Epithelial cell of proximal tubule (primary cell): ENCODE data around the gene AREL1. TPM values are rescaled to one million over a fixed set of nuclear protein-coding genes. Genes with fewer than 3 reads are reported as not detected.

Source experiments
- DNase-seq: peaks from one replicate; pipeline ENCODE4 v3.0.0-alpha.2; 2011; ENCODE audit warnings: low read depth
- H3K4me3 ChIP-seq: 2 replicates; pipeline ENCODE4 v1.5.1; 2011; ENCODE audit warnings: low read depth, mild to moderate bottlenecking, low read length
- total RNA-seq: library from RNA; depleted of rRNA; stranded (reverse); fragments of >200 nt; gene quantifications from 2 replicates; pipeline ENCODE4 v1.2.3, GENCODE V29; 2015
- TF ChIP-seq, protein P1 (sequence below): conservative IDR thresholded peaks from 2 replicates; pipeline ENCODE4 v1.5.1; 2012; ENCODE audit warnings: low read depth, mild to moderate bottlenecking, low read length

AREL1 gene
- total RNA-seq, 1 donor from 2014 or later, result 35.7 TPM

DNA sequence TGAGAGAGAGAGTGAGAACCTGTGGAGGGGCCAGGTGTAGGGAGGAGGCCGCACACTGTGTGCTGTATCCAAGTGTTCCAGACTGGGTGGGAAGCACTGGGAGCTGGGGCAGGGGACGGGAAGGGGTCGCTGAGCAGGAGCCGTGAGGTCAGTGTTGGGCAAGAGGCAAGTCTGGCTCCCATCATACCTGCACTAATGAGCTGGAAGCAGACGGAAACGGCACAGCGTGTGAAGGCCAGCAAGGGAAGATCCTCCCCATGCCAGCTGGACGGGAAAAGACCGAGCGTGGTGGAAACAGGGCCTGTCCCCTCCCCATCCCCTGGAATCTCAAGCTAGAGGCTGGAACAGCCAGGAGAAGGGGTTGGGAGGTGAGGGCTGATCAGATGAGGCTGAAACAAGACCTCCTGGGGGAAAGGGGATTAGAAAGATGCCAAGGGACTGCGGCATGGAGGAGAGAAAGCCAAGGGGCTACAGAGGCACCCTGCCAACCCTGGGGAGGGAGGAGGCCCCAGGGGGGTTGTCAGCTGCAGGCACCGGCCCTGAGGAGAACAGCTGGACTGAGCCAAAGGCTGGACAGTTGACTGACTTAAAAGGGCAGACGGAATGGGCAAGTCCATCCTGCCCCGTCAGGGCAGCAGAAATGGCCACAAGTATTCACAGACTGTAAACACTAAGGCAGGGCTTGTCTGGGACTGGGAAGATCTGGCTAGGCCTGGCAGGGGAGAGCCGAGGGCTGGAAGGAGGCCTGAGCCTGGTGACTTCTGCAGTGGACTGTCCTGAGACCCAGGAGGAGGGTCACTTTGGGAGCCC lies 81.8 kb downstream of the AREL1 start:
- no peak for DNase-seq
- H3K4me3 ChIP-seq, result no peak overlapping the region
- TF ChIP-seq, protein P1, sequence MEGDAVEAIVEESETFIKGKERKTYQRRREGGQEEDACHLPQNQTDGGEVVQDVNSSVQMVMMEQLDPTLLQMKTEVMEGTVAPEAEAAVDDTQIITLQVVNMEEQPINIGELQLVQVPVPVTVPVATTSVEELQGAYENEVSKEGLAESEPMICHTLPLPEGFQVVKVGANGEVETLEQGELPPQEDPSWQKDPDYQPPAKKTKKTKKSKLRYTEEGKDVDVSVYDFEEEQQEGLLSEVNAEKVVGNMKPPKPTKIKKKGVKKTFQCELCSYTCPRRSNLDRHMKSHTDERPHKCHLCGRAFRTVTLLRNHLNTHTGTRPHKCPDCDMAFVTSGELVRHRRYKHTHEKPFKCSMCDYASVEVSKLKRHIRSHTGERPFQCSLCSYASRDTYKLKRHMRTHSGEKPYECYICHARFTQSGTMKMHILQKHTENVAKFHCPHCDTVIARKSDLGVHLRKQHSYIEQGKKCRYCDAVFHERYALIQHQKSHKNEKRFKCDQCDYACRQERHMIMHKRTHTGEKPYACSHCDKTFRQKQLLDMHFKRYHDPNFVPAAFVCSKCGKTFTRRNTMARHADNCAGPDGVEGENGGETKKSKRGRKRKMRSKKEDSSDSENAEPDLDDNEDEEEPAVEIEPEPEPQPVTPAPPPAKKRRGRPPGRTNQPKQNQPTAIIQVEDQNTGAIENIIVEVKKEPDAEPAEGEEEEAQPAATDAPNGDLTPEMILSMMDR, result no peak

- no peak for DNase-seq
- TF ChIP-seq, protein P1, result no peak
- no peak overlapping the region for H3K4me3 ChIP-seq
Measured at GRCh38 chr14:74628418-74628817, 84.5 kb downstream of the AREL1 start.

DNA sequence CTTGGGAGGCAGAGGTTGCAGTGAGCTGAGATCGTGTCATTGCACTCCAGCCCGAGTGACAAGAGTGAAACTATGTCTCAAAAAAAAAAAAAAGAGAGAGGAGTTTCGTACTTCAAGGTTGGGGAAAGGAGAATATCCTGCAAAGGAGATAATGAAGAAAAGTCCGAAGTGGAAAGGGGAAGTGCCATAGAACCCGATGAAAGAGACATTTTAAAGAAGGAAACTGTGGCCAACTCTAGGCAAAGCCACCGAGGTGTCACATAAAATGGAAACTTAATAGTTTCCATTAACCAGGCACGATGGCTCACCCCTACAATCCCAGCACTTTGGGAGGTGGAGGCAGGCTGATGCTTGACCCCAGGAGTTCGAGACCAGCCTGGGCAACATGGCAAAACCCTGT lies 85.8 kb downstream of the AREL1 start:
- no peak overlapping the region for H3K4me3 ChIP-seq
- TF ChIP-seq, protein P1, result no peak
- DNase-seq, result no peak

GRCh38 chr14:74622257-74622656 lies 90.6 kb downstream of the AREL1 start:
- TF ChIP-seq, protein P1, result no peak
- DNase-seq, result no peak
- H3K4me3 ChIP-seq, result no peak overlapping the region

DNA sequence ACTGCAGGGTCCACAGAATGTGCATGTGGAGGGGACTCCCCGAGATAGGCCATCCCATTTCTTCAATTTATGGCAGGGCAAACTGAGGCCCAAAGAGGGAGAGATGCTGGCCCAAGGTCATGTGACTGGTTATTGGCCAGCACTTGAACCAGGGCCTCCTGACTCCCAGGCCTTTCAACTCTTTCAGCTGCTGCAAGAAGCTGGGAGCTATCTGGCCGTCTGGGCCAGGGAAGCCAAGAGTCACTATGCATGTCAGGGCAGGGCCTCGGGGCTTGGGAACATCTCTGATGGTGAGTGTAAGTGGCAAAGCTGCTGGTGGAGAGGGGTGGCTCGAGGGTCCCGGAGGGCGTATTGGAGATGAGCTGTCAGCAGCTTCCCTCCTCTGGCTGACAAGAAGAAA lies 91.3 kb downstream of the AREL1 start:
- TF ChIP-seq, protein P1, result no peak
- no peak overlapping the region for H3K4me3 ChIP-seq
- DNase-seq, result no peak

GRCh38 chr14:74620923-74621322 lies 92.0 kb downstream of the AREL1 start:
- no peak overlapping the region for H3K4me3 ChIP-seq
- no peak for DNase-seq
- TF ChIP-seq, protein P1, result no peak

GRCh38 chr14:74620497-74620921 lies 92.4 kb downstream of the AREL1 start:
- DNase-seq, result peak; percentile 95

More at GRCh38 chr14:74620497-74620921, 92.4 kb downstream of the AREL1 start:
- no peak overlapping the region for H3K4me3 ChIP-seq
- TF ChIP-seq, protein P1, result no peak
